NT2/D1 (cell line): ENCODE results near the gene LEF1.

Source experiments
- DNase-seq: peaks from one replicate; pipeline ENCODE4 v3.0.0-alpha.2; 2011; ENCODE audit warnings: low read depth, low spot score
- H3K27me3 ChIP-seq: 2 replicates; pipeline ENCODE4 v1.6.0; 2011; ENCODE audit warnings: mild to moderate bottlenecking; ENCODE audit not compliant: insufficient read length, insufficient read depth
- H3K36me3 ChIP-seq: 2 replicates; pipeline ENCODE4 v1.6.1; 2011; ENCODE audit warnings: mild to moderate bottlenecking, low read length, mixed read lengths; ENCODE audit not compliant: insufficient read depth, insufficient read length
- H3K4me1 ChIP-seq: 2 replicates; pipeline ENCODE4 v1.5.1; 2011; ENCODE audit not compliant: insufficient read depth, insufficient read length
- H3K4me3 ChIP-seq: 2 replicates; pipeline ENCODE4 v1.5.1; 2011; ENCODE audit warnings: low read depth; ENCODE audit not compliant: insufficient read length
- H3K9ac ChIP-seq: 2 replicates; pipeline ENCODE4 v1.6.0; 2011; ENCODE audit warnings: low read depth; ENCODE audit not compliant: insufficient read length
- H3K9me3 ChIP-seq: 2 replicates; pipeline ENCODE4 v1.5.1; 2011; ENCODE audit warnings: mild to moderate bottlenecking, low read length; ENCODE audit not compliant: insufficient read depth
- SUZ12 ChIP-seq: IDR thresholded peaks from 2 replicates; pipeline ENCODE4 v1.6.1; 2011; ENCODE audit not compliant: insufficient read length, insufficient read depth; ENCODE audit errors: extremely low read depth
- YY1 ChIP-seq: IDR thresholded peaks from 2 replicates; pipeline ENCODE4 v1.6.1; 2011; ENCODE audit not compliant: insufficient read length, insufficient read depth
- ZNF274 ChIP-seq: IDR thresholded peaks from 2 replicates; pipeline ENCODE4 v1.6.1; 2011; ENCODE audit warnings: mild to moderate bottlenecking, low read depth, low read length

The LEF1 gene

GRCh38 chr4:108192935-108193334 lies 24.2 kb upstream of the LEF1 start:
- Histone ChIP-seq H3K9ac (no peak overlapping the region), H3K9me3 (no peaks in the 10 kb centered on the region), H3K4me1 (peaks cover 6% of the 10 kb centered on the region), H3K36me3 (no peaks in the 10 kb centered on the region), H3K27me3 (no peaks in the 10 kb centered on the region), H3K4me3 (no peak overlapping the region)
- no peak for TF ChIP-seq YY1
- TF ChIP-seq SUZ12: no peak
- no peak for TF ChIP-seq ZNF274
- no peak for DNase-seq

- no peak overlapping the region for H3K9ac ChIP-seq
- DNase-seq: no peak
- H3K27me3 ChIP-seq: no peaks in the 10 kb centered on the region
- H3K36me3 ChIP-seq: no peaks in the 10 kb centered on the region
- H3K4me1 ChIP-seq: peaks cover 6% of the 10 kb centered on the region
- H3K4me3 ChIP-seq: no peak overlapping the region
- H3K9me3 ChIP-seq: no peaks in the 10 kb centered on the region
- TF ChIP-seq SUZ12 (no peak), YY1 (no peak), ZNF274 (no peak)
Measured at GRCh38 chr4:108192056-108192455, 23.3 kb upstream of the LEF1 start.

- TF ChIP-seq SUZ12: no peak
- no peak for TF ChIP-seq ZNF274
- TF ChIP-seq YY1: no peak
- DNase-seq: no peak
- Histone ChIP-seq H3K4me1 (peaks cover 6% of the 10 kb centered on the region), H3K9me3 (no peaks in the 10 kb centered on the region), H3K4me3 (no peak overlapping the region), H3K9ac (no peak overlapping the region), H3K36me3 (no peaks in the 10 kb centered on the region), H3K27me3 (no peaks in the 10 kb centered on the region)
Measured at GRCh38 chr4:108191269-108191914, 22.7 kb upstream of the LEF1 start.

- no peak overlapping the region for H3K4me3 ChIP-seq
- H3K27me3 ChIP-seq: no peaks in the 10 kb centered on the region
- TF ChIP-seq ZNF274: no peak
- no peak for TF ChIP-seq YY1
- no peak for TF ChIP-seq SUZ12
- H3K4me1 ChIP-seq: peaks cover 6% of the 10 kb centered on the region
- no peak for DNase-seq
- H3K9ac ChIP-seq: no peak overlapping the region
- no peaks in the 10 kb centered on the region for H3K36me3 ChIP-seq
- H3K9me3 ChIP-seq: no peaks in the 10 kb centered on the region
Measured at GRCh38 chr4:108188770-108189169, 20.0 kb upstream of the LEF1 start.

GRCh38 chr4:108185252-108185651 lies 16.5 kb upstream of the LEF1 start:
- Histone ChIP-seq H3K36me3 (no peaks in the 10 kb centered on the region), H3K9ac (no peak overlapping the region), H3K4me1 (no peaks in the 10 kb centered on the region), H3K27me3 (peaks cover 2% of the 10 kb centered on the region), H3K9me3 (no peaks in the 10 kb centered on the region), H3K4me3 (no peak overlapping the region)
- TF ChIP-seq ZNF274: no peak
- TF ChIP-seq SUZ12: no peak
- TF ChIP-seq YY1: no peak
- DNase-seq: no peak

- Histone ChIP-seq H3K27me3 (peaks cover 3% of the 10 kb centered on the region), H3K4me3 (no peak overlapping the region), H3K36me3 (no peaks in the 10 kb centered on the region), H3K4me1 (no peaks in the 10 kb centered on the region), H3K9me3 (no peaks in the 10 kb centered on the region), H3K9ac (no peak overlapping the region)
- DNase-seq: no peak
- no peak for TF ChIP-seq YY1
- no peak for TF ChIP-seq ZNF274
- no peak for TF ChIP-seq SUZ12
Measured at GRCh38 chr4:108184453-108185049, 15.8 kb upstream of the LEF1 start.

- no peak for DNase-seq
- TF ChIP-seq SUZ12: no peak
- no peak for TF ChIP-seq YY1
- TF ChIP-seq ZNF274: no peak
Measured at GRCh38 chr4:108181704-108182103, 13.0 kb upstream of the LEF1 start.

More at GRCh38 chr4:108181704-108182103, 13.0 kb upstream of the LEF1 start:
- H3K36me3 ChIP-seq: no peaks in the 10 kb centered on the region
- H3K9me3 ChIP-seq: no peaks in the 10 kb centered on the region
- no peak overlapping the region for H3K9ac ChIP-seq
- no peaks in the 10 kb centered on the region for H3K4me1 ChIP-seq
- peaks cover 3% of the 10 kb centered on the region for H3K27me3 ChIP-seq
- no peak overlapping the region for H3K4me3 ChIP-seq
